ENCODE results near the gene CLBA1.

CLBA1 gene

DNA sequence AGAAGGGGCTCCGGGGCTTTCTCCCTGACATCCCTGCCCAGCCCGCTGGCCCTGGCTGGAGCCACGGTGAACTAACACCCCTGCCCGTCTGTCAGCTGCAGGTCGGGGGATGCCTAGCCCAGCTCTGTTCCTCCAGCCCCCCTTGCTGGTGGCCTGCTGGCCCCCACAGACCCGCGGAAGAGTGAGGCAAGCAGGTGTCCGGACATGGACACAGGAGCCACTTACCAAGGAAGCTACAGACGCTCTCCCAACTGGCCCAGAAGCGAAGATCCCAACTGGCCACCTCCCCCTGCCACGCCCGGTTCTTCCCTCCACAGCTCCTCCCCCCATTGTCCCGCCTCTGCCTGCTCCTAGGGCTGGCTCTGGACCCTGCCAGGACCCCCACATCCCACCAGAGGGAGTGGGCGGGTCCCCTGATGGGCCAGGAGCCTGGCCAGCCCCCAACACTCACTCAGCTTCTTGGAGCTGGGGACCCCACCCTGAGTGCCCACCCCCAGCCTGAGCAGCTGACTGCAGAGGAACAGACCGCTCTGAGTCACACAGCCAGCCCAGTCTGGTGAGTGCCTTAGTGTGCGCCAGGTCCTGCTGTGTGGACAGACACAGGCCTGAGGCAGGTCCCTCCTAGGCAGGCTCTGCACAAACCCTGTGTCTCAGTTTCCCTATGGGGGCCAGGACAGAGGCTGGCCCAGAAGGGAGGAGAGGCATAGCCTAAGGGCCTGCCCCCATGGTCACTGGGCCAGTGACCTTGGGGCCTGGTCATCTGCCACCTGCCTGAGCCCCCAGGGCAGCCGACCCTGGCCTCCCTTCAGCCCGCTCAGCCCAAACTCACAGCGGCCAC, 15.1 kb upstream of the CLBA1 start:
- DNase-seq, result no peak

DNA sequence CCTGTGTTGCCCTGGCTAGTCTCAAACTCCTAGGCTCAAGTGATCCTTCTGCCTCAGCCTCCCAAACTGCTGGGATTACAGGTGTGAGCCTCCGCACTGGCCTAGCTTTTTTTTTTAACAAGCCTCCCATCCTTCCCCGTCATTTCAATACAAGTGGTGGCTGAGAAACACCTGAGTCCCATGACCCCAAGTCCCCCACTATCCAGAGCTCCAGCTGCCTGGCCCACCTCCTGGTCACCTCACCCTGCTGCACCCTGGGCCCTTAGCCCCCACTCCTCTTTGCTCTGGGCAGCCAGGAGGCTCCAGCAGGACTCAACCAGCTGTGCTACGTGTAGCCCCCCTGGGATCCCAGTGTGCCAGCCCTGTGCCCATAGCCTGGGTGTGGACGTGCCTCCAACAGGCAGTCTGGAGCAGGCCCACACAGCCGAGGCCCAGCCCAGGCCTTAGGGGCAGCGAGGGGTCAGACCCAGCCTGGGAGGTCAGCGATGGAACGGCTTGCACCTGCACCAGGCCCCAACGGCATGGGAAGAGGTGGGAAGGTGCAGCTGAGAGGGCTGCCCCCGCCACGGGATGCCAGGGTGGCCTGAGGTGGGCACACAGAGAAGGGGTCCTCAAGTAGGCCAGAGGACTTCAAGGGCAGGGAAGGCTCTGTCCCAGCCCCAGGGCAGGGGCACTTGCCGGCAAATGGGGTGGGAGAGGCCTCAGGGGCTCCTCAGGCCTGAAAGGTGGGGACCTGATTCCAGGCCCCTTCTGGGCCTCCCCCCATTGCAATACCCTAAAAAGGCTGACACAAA, 13.9 kb upstream of the CLBA1 start:
- no peak for DNase-seq

GRCh38 chr14:104972301-104973134, 13.1 kb upstream of the CLBA1 start:
- no peak for DNase-seq

DNA sequence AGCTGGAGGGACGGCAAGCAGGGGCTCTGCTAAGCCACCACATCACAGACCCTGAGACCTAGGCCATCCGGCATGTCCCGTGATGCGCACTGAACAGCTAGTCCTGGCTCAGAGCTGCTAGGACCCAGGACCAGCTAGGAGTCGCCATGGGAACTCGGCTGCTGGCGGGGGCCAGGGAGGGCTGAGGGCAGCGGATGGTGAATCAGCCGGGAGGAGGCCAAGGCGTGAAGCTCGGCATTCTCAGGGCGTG, 12.5 kb upstream of the CLBA1 start:
- DNase-seq, result no peak

GRCh38 chr14:104973385-104974145, 12.0 kb upstream of the CLBA1 start:
- no peak for DNase-seq

DNA sequence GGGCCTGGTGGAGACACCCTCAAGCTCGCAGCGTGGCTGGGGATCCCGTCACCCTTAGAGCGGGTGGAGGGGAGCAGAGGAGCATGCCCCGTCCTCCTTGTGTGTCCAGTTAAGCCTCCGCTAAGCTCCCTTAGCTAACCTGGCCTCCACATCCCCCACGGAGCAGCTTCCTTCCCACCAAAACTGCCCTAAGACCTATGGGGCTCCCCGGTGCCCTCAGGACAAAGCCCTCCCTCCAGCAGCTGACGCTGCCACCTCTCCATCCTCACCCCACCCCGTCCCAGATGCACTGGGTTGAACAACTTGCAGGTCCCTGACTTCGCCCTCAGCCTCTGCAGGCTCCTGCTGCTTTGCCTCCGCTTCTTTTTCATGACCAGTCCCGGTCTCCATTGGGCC, 11.4 kb upstream of the CLBA1 start:
- no peak for DNase-seq

DNA sequence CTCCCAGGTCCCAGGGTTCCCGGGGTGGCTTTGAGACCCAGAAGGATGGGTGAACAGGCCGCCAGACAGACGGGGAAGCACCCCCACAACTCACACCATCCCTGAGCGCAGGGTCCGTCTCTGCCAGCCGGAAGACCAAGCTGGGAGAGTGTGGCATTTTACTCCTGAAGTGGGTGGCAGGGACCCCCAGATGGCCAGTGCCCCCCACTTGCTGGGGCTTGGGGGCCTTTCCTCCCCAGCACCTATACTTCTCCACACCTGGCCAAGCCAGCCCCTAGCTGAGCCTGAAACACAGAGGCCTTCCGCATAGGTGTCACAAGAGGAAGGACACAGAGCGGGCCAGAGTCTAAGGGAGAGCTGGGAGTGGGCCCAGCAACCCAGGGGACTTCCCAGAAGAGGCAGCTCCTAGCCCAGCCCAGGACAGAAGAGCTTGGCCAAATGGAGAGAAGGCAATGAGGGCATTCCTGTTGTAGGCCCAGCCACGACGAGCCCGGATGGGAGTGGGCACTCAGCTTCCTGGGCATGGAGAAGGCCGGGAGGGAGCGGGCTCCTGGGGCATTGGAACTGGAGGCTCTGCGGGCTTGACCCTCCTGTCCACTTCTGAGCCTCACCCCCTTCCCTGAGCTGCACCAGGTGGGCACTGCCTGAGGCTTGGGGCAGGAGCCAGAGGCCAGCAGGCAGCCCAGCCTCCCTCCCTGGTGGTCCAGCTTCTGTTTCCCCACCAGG, 10.8 kb upstream of the CLBA1 start:
- DNase-seq, result no peak

- no peak for DNase-seq
These were observed 9.9 kb upstream of the CLBA1 start for GRCh38 chr14:104975481-104976197.

DNA sequence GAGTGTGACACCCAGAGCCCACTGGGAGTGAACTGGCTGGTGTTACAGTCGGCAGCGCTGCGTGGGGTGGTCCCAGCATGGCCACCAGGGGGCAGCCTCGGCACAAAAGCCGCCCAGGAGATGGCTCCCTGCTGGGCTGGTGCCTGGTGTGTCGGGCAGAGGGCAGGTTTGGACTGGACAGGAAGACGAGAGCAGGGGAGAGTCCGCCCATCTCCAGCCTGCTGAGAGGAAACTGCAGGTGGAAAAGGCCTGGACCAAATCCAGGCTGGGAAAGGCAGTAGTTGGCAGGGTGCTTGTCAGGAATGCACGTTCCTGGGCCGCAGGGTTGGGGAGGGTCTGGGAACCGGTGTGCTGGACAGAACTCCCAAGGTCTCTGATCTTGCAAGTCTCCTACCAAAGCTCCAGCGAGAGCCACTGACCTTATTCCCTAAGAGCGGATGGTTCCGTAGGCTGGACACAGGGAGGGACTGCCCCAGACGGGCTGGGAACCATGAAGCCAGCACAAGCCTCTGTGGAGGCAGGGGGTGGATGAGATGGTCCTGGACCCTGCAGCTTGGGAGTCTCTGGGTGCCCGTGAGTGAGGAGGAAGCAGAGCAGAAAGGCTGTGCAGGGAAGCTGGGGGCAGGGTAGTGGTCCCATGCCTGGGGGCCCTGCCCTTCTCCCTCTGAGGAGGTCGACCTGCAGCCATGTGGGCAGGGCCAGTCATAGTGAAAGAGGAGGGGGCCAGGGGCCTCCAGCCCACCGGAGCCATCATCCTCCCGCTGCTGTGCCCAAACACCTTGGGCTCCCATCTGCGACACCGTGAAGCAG, 9.2 kb upstream of the CLBA1 start:
- DNase-seq, result peak; percentile 55

GRCh38 chr14:104977008-104977680, 8.4 kb upstream of the CLBA1 start:
- DNase-seq, result no peak

- DNase-seq, result peak; percentile 54
These were observed 7.6 kb upstream of the CLBA1 start, which contains the start of gene AHNAK2 for GRCh38 chr14:104977681-104978653. Gene AHNAK2 (minus strand): TSS chr14:104978374. CDS start chr14:104978237, 137 bp downstream.

DNA sequence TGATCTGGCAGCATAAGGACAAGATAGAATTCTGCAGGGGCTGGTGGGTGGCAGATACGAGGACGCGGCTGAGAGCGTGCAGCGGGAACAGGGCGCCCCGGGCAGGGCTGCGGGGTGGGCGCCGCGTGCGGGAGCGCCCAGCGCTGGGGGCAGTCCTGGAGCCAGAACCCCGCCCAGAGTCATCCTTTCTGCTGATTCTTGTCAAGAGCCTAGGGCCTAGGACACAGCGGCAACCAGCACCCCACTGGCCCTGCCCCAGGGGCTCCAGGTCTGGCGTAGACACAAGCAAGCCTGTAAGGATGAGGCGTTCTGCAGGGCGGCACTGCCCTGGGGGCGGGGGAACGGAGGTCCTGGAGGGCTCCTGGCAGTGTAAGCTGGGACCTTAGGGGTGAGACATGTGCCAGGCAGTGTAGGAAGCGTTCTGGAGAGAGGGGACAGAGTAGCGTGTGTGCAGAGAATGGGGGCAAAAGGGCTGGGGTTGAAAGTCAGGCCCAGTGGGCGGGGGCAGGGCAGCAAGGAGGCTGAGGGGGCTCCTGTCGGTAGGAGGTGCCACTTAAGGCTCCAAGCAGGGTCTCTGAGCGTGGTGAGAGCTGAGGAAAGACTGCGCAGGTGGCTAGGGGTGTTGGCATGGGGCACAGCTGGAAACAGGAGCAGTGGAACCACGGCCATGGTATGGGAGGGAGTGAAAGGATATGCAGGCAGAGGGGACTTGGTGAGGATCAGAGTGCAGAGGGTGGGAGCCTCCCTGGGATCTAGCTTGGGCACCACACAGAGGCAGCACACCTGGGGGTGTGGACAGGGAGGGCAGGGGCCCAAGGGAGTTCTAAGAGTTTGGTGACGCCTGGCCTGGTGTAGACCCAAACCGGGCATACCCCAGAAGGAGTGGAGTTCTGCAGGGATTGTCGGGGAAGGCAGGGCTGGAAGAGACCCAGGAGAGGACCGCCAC, 6.6 kb upstream of the CLBA1 start:
- DNase-seq, result no peak

DNA sequence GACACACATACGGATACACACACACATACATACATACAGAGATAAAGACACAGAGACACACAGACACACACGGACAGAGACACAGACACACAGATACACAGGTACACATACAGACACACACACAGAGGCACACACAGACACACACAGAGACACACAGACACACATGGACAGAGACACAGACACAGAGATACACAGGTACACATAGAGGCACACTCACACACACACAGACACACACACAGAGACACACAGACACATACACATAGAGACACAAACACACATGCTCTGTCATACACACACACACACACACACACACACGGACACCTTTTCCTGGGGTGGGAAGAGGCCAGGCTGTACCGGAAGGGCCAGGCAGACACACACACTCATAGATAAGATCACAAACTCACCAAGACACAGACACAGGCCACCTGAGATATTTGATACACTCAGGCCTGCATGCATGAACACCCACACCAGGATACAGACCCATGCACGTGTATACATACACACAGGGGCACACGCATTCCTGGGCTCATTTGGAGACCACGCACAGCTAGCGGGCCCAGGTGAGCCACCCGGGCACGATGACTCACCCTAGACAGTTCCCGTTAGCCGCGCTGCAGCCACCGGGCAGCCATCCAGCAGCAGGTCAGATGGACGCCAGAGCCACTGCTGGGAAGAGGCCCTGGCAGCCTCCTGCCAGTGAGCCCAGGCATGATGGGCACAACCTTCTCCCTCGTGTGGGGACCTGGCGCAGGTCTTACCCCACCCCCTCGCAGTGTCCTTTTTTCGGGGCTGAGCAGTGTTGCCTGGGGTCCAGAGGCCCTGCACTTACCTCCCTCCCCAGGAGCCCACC, 5.6 kb upstream of the CLBA1 start:
- DNase-seq, result no peak

DNA sequence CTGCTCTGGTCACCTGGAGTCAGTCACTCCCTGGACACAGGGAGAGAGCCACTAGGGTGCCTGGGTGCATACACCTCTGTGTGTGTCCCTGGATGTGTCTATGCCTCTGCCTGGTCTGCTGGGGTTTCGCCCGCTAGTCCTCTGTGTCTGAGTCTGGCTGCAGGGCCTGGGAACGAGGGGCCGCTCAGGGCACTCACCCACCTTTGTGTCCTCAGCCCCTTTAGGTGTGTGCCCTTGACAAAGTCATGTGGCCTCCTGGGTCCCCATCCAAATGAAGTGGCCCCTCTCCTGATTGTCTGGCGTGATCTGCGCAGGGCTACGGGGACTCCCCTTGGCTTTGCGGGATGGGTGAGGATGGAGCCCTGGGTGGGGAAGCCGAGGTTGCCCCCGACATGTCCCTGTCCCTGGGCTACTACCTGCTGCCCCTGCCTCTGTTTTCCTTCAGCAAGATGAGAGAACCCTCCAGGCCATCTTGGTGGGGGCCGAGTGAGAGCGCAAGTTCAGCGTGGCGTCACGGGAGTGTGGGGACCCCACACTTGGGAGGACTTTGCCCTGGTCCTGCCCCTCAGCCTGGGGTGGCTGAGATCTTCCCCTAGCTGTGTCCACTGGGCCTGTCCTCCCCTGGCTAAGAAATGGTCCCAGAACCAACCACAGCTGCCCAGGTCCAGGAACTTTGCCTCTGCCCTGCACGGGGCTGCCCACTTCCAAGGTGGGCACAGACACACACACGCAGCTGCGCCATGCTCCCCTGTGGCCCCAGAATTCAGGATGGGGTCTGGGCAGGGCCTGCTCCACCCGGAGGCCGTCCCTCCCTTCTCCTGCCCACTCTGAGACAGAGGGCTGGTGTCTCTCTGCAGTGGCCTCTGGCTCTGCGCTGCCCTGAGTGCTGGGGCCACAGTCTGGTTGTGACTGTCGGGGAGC, 4.7 kb upstream of the CLBA1 start:
- no peak for DNase-seq

All from NCI-H1092 treated with DMSO at 0.1 percent for 48 hours (cell line).